MM.1S (cell line): ENCODE results near the gene IFITM1.
"Not testable (repeated sequence)": the region's sequence is repeated elsewhere in the genome, so short reads cannot be mapped to it uniquely, and the experiment has no call there.

Source experiments
- DNase-seq: peaks from one replicate; pipeline ENCODE4 v3.0.0-alpha.2; 2015
- H2AFZ ChIP-seq: fragments of 300-600 bp; sonication (generic); 2 replicates; pipeline ENCODE4 v1.6.0; 2016; ENCODE audit warnings: antibody characterized with exemption, low read length
- H3F3A ChIP-seq: fragments of 300-600 bp; sonication (generic); 2 replicates; pipeline ENCODE4 v1.6.1; 2016; ENCODE audit warnings: mild to moderate bottlenecking, antibody characterized with exemption, low read length, moderate library complexity, mixed read lengths; ENCODE audit not compliant: insufficient read depth
- H3K27ac ChIP-seq: fragments of 300-600 bp; sonication (generic); 2 replicates; pipeline ENCODE4 v1.5.1; 2016; ENCODE audit warnings: mild to moderate bottlenecking, low read length
- H3K27me3 ChIP-seq: fragments of 300-600 bp; sonication (generic); replicated peaks from 2 replicates; pipeline ENCODE4 v1.6.0; 2016; ENCODE audit warnings: low read length; ENCODE audit not compliant: insufficient read depth
- H3K36me3 ChIP-seq: fragments of 300-600 bp; sonication (generic); replicated peaks from 2 replicates; pipeline ENCODE4 v1.6.1; 2016; ENCODE audit warnings: mild to moderate bottlenecking, low read length, mixed read lengths; ENCODE audit not compliant: insufficient read depth
- H3K4me1 ChIP-seq: fragments of 300-600 bp; sonication (generic); 2 replicates; pipeline ENCODE4 v1.6.1; 2016; ENCODE audit warnings: low read length, mixed read lengths
- H3K4me2 ChIP-seq: fragments of 300-600 bp; sonication (generic); 2 replicates; pipeline ENCODE4 v1.6.0; 2016; ENCODE audit warnings: low read depth, low read length
- H3K4me3 ChIP-seq: fragments of 300-600 bp; sonication (generic); 2 replicates; pipeline ENCODE4 v1.5.1; 2016; ENCODE audit warnings: low read length, mixed read lengths
- H3K79me2 ChIP-seq: fragments of 300-600 bp; sonication (generic); 2 replicates; pipeline ENCODE4 v1.6.1; 2016; ENCODE audit warnings: mixed run types, low read length, mixed read lengths
- H3K9ac ChIP-seq: fragments of 300-600 bp; sonication (generic); 2 replicates; pipeline ENCODE4 v1.6.1; 2016; ENCODE audit warnings: low read length, mixed read lengths
- H3K9me2 ChIP-seq: fragments of 300-600 bp; sonication (generic); replicated peaks from 2 replicates; pipeline ENCODE4 v1.6.1; 2016; ENCODE audit warnings: mild to moderate bottlenecking, low read length, mixed read lengths; ENCODE audit not compliant: insufficient read depth
- H3K9me3 ChIP-seq: fragments of 300-600 bp; sonication (generic); replicated peaks from 2 replicates; pipeline ENCODE4 v1.6.1; 2016; ENCODE audit warnings: mild to moderate bottlenecking, low read length, mixed read lengths; ENCODE audit not compliant: insufficient read depth
- H4K20me1 ChIP-seq: fragments of 300-600 bp; sonication (generic); 2 replicates; pipeline ENCODE4 v1.6.1; 2016; ENCODE audit warnings: mild to moderate bottlenecking, low read length, moderate library complexity, mixed read lengths; ENCODE audit not compliant: insufficient read depth
- EZH2 ChIP-seq: fragments of 300-600 bp; sonication (generic); optimal IDR thresholded peaks from 2 replicates; pipeline ENCODE3; 2017; ENCODE audit warnings: low read depth, mild to moderate bottlenecking, antibody characterized with exemption, low read length, mixed read lengths
- EZH2phosphoT487 ChIP-seq: fragments of 300-600 bp; sonication (generic); IDR thresholded peaks from 2 replicates; pipeline ENCODE4 v1.6.1; 2018; ENCODE audit warnings: antibody characterized with exemption, low read length
- TF ChIP-seq, protein P1 (sequence below): fragments of 300-600 bp; sonication (generic); IDR thresholded peaks from 2 replicates; pipeline ENCODE4 v1.5.1; 2016; ENCODE audit warnings: antibody characterized with exemption, low read length, mixed read lengths

IFITM1 gene

DNA sequence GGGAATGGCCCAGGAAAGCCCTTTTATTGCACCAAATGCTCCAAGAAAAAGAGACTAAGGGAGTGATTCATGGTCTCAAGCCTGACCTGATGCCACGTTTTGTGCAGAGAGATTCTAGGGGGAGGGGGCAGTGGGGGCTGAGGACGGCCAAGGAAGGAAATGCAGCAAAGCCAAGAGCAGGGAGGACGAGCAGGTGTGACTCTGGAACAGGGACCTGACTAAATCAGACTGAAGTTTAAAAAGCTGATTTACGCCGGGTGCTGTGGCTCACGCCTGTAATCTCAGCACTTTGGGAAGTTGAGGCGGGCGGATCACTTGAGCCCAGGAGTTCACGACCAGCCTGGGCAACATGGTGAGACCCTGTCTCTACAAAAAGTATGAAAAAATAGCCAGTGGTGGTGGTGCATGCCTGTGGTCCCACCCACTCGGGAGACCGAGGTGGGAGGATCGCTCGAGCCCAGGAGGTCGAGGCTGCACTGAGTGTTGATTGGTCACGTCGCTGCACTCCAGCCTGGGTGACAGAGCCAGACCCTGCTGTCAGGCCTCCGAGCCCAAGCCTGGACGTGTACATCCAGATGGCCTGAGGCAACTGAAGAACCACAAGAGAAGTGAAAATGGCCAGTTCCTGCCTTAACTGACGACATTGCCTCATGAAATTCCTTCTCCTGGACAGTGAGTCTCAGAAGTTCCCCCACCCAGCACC, 17.7 kb downstream of the IFITM1 start:
- H3F3A ChIP-seq = peaks cover 9% of the 10 kb centered on the region
- peak overlapping the region; percentile 46; the same call in 1 of the 2 replicates for H3K27ac ChIP-seq
- TF ChIP-seq EZH2phosphoT487 (no peak), EZH2 (no peak)
- TF ChIP-seq, protein P1, sequence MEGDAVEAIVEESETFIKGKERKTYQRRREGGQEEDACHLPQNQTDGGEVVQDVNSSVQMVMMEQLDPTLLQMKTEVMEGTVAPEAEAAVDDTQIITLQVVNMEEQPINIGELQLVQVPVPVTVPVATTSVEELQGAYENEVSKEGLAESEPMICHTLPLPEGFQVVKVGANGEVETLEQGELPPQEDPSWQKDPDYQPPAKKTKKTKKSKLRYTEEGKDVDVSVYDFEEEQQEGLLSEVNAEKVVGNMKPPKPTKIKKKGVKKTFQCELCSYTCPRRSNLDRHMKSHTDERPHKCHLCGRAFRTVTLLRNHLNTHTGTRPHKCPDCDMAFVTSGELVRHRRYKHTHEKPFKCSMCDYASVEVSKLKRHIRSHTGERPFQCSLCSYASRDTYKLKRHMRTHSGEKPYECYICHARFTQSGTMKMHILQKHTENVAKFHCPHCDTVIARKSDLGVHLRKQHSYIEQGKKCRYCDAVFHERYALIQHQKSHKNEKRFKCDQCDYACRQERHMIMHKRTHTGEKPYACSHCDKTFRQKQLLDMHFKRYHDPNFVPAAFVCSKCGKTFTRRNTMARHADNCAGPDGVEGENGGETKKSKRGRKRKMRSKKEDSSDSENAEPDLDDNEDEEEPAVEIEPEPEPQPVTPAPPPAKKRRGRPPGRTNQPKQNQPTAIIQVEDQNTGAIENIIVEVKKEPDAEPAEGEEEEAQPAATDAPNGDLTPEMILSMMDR = no peak
- no peaks in the 10 kb centered on the region for H3K9me3 ChIP-seq
- peak; percentile 38 for DNase-seq
- peak overlapping the region; percentile 78 for H3K4me2 ChIP-seq
- H3K36me3 ChIP-seq = no peaks in the 10 kb centered on the region
- H3K79me2 ChIP-seq = no peaks in the 10 kb centered on the region
- H2AFZ ChIP-seq = no peak overlapping the region
- H3K4me3 ChIP-seq = no peak overlapping the region
- H4K20me1 ChIP-seq = no peaks in the 10 kb centered on the region
- peaks cover 87% of the 10 kb centered on the region for H3K27me3 ChIP-seq
- H3K4me1 ChIP-seq = peaks cover 37% of the 10 kb centered on the region
- no peak overlapping the region for H3K9ac ChIP-seq
- H3K9me2 ChIP-seq = no peaks in the 10 kb centered on the region

DNA sequence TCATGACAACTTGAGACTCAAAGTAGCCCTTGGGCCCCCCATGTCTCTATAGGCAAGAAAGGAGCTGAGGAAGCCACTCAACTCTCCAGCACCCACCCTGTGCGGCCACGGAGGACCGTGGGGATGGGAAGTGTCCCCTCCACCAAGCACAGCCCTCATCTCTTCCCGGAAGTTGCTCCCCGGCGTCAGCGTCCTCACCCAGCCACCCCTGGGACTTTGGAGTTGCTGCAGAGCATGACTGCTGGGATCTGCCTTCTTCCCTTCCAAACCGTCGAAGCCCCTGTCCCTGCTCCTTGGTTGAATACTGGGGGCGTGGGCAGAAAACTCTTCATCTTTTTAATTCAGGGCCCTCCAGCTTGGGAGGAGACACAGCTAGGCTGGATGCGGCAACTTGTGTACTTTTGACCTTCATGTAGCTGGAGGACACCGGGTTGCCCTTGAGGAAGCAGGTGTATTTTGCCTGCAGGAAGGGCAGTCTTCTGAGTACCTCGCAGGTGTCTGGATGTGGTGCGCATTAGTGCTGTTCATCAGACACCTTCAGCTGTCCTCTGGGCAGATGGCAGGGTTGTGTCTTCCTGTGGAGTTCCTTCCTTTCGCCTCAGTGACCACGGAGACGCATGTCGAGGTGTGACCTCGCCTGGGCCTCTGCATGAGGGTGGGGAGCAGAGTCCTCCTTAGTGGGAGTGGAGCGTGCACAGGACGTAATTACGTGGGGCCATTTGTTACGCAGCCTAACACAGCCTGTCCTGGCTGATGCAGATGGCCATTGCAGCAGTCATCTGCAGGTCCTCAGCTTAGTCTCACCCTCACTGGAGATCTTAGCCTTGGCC, 19.0 kb downstream of the IFITM1 start:
- Histone ChIP-seq H3K27ac (no peak overlapping the region), H2AFZ (no peak overlapping the region), H3F3A (peaks cover 9% of the 10 kb centered on the region), H3K79me2 (no peaks in the 10 kb centered on the region), H3K9me2 (no peaks in the 10 kb centered on the region), H3K27me3 (peaks cover 89% of the 10 kb centered on the region), H3K4me3 (no peak overlapping the region), H3K9ac (no peak overlapping the region), H3K4me2 (no peak overlapping the region), H3K36me3 (no peaks in the 10 kb centered on the region), H3K9me3 (no peaks in the 10 kb centered on the region), H3K4me1 (peaks cover 31% of the 10 kb centered on the region), H4K20me1 (no peaks in the 10 kb centered on the region)
- TF ChIP-seq EZH2phosphoT487 (no peak), EZH2 (no peak)
- TF ChIP-seq, protein P1 = no peak
- no peak for DNase-seq

DNA sequence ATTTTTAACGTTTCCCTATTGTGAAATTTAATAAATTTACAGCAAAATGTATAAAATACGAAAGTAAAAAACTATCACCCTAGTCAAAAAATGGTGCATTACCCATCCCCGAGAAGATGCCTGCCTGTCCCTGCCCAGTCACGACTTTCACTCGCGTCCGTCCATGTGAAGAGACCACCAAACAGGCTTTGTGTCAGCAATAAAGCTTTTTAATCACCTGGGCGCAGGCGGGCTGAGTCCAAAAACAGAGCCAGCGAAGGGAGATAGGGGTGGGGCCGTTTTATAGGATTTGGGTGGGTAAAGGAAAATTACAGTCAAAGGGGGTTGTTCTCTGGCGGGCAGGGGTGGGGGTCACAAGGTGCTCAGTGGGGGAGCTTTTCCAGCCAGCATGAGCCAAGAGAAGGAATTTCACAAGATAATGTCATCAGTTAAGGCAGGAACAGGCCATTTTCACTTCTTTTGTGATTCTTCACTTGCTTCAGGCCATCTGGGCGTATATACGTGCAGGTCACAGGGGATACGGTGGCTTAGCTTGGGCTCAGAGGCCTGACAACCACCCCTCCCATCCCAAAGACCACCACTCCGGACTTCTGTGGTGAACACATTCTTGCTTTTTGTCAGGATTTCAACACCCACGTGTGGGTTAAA, 19.9 kb downstream of the IFITM1 start:
- Histone ChIP-seq H3K27me3 (peaks cover 90% of the 10 kb centered on the region), H3K4me1 (peaks cover 31% of the 10 kb centered on the region)
- not testable (repeated sequence) for H3K9me2 ChIP-seq, H3K4me2 ChIP-seq, DNase-seq, H3K9ac ChIP-seq, H4K20me1 ChIP-seq, H3K4me3 ChIP-seq, H3K36me3 ChIP-seq, H3K79me2 ChIP-seq, H3K9me3 ChIP-seq, H3K27ac ChIP-seq, H2AFZ ChIP-seq, H3F3A ChIP-seq
